Measurements from ENCODE around the gene CCDC89. TPM values are rescaled to one million over a fixed set of nuclear protein-coding genes. Genes with fewer than 3 reads are reported as not detected.

CCDC89 gene
- total and polyA plus RNA-seq, 7 donors = 0.46 to 3.0 (median 1.3) TPM; not detected in 1

DNA sequence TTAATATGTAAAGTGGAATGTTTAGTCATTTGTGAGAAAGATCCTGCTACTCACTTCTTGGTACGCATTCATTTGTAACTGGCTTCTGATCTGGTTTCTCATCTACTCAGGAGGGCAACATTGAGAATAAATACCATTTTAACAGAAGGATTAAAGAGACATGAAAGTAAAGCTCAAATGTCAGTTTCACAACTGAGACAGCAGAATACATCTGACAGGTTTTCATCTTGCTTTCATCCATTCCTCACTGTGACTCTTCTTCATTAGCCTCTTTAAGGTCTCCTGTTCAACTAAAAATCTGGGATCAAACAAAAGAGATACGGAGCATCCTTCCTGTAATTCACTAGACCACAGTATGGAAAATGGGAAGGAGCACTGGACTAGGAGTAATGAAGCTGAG lies 31.4 kb upstream of the CCDC89 start:
- Histone ChIP-seq H3K36me3 (no peaks in the 10 kb centered on the region), H3K27ac (no peak overlapping the region), H3K4me3 (no peak overlapping the region), H3K27me3 (no peaks in the 10 kb centered on the region), H3K4me1 (peaks cover 0 to 9% (median 0%) of the 10 kb centered on the region in 4 donors), H3K9me3 (no peaks in the 10 kb centered on the region)
- WGBS, 2 donors = 90 to 94% methylated on average over 2 of the region's 2 CpGs
- intact Hi-C loops (cut with DNase I) = no loop called here
- DNase-seq = no peak
- TF ChIP-seq, protein P1, sequence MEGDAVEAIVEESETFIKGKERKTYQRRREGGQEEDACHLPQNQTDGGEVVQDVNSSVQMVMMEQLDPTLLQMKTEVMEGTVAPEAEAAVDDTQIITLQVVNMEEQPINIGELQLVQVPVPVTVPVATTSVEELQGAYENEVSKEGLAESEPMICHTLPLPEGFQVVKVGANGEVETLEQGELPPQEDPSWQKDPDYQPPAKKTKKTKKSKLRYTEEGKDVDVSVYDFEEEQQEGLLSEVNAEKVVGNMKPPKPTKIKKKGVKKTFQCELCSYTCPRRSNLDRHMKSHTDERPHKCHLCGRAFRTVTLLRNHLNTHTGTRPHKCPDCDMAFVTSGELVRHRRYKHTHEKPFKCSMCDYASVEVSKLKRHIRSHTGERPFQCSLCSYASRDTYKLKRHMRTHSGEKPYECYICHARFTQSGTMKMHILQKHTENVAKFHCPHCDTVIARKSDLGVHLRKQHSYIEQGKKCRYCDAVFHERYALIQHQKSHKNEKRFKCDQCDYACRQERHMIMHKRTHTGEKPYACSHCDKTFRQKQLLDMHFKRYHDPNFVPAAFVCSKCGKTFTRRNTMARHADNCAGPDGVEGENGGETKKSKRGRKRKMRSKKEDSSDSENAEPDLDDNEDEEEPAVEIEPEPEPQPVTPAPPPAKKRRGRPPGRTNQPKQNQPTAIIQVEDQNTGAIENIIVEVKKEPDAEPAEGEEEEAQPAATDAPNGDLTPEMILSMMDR (IDR thresholded peaks at IDR 0.05) = no peak
- TF ChIP-seq EP300 (IDR thresholded peaks at IDR 0.05) (no peak), POLR2A (IDR thresholded peaks at IDR 0.05) (no peak), POLR2AphosphoS5 (IDR thresholded peaks at IDR 0.05) (no peak)

DNA sequence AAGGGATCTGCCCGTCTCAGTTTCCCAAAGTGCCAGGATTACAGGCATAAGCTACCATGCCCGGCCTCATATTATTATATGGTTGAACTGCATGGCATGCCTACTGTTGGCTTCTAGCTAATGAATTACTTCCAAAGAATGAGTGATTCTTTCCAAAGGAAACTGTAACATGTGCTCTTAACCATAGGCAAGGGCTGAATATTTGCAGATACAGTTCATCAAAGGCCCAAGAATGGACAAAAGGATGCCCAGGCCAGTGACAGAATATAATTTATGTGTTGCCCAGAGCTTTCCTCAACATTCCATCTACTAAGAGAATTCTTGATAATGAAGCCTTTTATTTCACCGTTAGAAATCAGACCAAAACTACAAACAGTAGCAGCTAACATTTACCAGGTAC lies 27.0 kb upstream of the CCDC89 start:
- Histone ChIP-seq H3K27ac (no peak overlapping the region), H3K4me3 (no peak overlapping the region), H3K4me1 (no peaks in the 10 kb centered on the region), H3K9me3 (no peaks in the 10 kb centered on the region), H3K36me3 (no peaks in the 10 kb centered on the region), H3K27me3 (no peaks in the 10 kb centered on the region)
- intact Hi-C loops (cut with DNase I) = no loop called here
- TF ChIP-seq POLR2AphosphoS5 (IDR thresholded peaks at IDR 0.05) = no peak
- TF ChIP-seq, protein P1 (IDR thresholded peaks at IDR 0.05) = no peak
- no peak for DNase-seq
- WGBS, 2 donors = 93 to 97% methylated on average over 3 of the region's 3 CpGs

DNA sequence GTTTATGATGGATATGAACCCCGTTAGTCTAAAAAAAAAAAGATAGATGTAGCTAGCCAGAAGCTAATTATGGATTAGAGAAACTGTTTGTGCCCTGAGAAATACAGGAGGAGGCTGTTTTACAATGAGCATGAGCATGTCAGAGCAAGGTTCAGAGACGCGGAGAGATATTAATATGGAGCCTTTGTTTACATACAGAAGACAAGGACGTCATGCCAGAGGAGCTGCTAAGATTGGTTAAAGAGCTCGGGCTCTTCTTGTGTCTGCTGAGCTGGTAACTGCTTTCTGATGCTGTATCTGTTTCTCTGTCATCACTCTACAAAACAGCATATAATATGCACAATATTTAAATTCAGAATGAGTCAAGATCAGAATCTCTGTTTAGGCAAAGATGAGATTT lies 24.9 kb upstream of the CCDC89 start:
- H3K27ac ChIP-seq = no peak overlapping the region
- TF ChIP-seq, protein P1 (IDR thresholded peaks at IDR 0.05) = no peak
- TF ChIP-seq POLR2A (IDR thresholded peaks at IDR 0.05) = no peak
- no peak for TF ChIP-seq EP300 (IDR thresholded peaks at IDR 0.05)
- TF ChIP-seq POLR2AphosphoS5 (IDR thresholded peaks at IDR 0.05) = no peak
- no peak for DNase-seq
- intact Hi-C loops (cut with DNase I) = no loop called here
- no peaks in the 10 kb centered on the region for H3K4me1 ChIP-seq
- no peaks in the 10 kb centered on the region for H3K9me3 ChIP-seq
- H3K36me3 ChIP-seq = no peaks in the 10 kb centered on the region
- WGBS, 2 donors = 19 to 57% methylated on average over 5 of the region's 5 CpGs
- H3K27me3 ChIP-seq = no peaks in the 10 kb centered on the region
- no peak overlapping the region for H3K4me3 ChIP-seq

DNA sequence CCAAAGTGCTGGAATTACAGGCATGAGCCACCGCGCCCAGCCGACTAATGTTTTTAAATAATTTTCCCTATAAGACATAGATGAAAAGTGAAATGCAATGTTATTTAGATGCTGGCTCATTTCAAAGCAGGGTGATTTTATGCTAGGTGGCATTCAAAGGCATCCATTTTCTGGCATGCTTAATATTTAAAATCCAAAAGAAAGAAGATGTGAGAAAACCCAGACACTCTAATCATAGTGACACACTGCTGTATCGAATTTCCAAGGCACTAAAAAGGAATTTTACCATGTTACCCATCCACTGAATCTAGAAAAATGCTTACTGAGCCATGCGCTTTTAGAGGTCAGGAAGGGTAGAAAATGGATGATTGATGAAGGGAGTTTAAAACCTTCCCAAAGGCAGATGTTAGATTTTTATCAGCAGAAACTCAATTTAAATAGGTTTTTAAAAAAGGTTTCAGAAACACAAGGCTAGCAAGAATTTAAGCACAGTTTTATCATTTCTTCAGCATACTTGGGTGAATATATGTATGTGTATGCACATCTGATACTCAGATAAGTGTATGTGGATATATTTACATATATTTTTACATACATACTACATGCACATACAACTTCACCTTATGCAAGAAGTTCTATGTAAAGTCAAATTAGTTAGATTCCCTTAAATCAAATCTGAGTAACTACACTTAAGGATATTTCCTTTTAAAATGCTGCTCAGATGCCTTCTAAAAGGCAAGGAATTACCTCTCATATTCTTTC lies 24.1 kb upstream of the CCDC89 start:
- DNase-seq = no peak
- no peaks in the 10 kb centered on the region for H3K9me3 ChIP-seq
- no peaks in the 10 kb centered on the region for H3K36me3 ChIP-seq
- H3K27ac ChIP-seq = no peak overlapping the region
- no peaks in the 10 kb centered on the region for H3K27me3 ChIP-seq
- whole genome bisulfite sequencing, 2 donors = 93 to 96% methylated on average over 5 of the region's 5 CpGs
- no peak overlapping the region for H3K4me3 ChIP-seq
- no peaks in the 10 kb centered on the region for H3K4me1 ChIP-seq
- intact Hi-C loops (cut with DNase I) = no loop called here
- TF ChIP-seq EP300 (IDR thresholded peaks at IDR 0.05) (no peak), POLR2A (IDR thresholded peaks at IDR 0.05) (no peak), POLR2AphosphoS5 (IDR thresholded peaks at IDR 0.05) (no peak)
- TF ChIP-seq, protein P1 (IDR thresholded peaks at IDR 0.05) = no peak

GRCh38 chr11:85705800-85706199 lies 19.8 kb upstream of the CCDC89 start:
- H3K4me1 ChIP-seq = no peaks in the 10 kb centered on the region
- H3K36me3 ChIP-seq = no peaks in the 10 kb centered on the region
- no peak overlapping the region for H3K4me3 ChIP-seq
- TF ChIP-seq EP300 (IDR thresholded peaks at IDR 0.05) = no peak
- TF ChIP-seq, protein P1 (IDR thresholded peaks at IDR 0.05) = no peak
- no peak for TF ChIP-seq POLR2A (IDR thresholded peaks at IDR 0.05)
- no peak overlapping the region for H3K27ac ChIP-seq
- DNase-seq = no peak
- no peaks in the 10 kb centered on the region for H3K9me3 ChIP-seq
- H3K27me3 ChIP-seq = no peaks in the 10 kb centered on the region
- intact Hi-C loops (cut with DNase I) = no loop called here

Data from sigmoid colon (tissue), 7 donors.